GM21526 (cell line): ENCODE measurements around the gene CFAP91.

Experiments
- ATAC-seq: cut with Tn5 transposase; IDR thresholded peaks from one replicate; pipeline ENCODE4 v1.9.1; 2021; ENCODE audit warnings: moderate library complexity; ENCODE audit not compliant: unreplicated experiment, low FRiP score

Gene CFAP91

DNA sequence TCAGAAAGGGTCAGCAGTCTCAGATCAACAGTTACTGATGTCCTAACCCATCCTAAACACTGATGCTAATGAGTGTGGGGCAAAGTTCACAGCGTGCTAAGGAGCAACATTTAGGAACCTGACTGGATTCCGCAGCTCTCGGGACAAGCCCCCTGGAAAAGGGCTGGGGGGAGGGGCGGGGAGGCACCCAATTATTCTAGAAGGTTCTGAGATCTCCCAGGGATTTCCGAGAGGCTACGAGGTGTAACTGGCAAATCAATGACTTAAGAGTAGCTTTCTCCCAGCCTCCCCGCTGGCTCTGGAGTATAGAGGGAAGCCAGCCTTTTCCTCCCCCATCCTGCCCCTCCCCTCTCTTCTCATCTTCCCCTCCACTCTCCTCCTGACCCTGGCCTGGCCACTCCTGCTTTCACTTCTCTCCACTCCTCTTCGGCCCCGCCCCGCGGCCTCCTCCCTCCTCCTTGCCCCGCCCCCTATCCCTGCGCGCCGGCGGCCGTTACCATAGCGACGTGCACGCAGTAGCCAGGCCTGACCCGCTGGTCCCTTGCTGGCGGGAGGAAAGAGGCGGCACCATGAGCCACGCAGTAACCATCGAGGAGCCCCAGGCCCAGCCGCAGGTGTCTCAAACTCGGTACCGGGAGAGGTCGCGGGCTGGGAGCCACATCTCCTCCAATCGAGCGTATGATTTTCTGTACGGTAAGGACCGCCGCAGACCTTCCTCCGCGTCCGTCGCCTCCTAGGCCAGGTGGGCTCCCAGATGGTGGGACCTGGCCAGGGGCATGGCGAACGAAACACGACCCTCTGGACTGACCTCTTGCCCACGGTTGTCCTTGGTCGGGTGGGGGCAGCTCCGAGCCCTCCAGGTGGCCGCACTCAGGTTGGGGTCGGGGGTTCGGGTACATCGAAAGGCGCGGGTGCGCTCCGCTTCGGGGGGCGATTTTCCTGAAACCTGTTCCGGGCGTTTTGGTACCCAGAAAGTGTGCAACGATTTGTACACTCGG is at the start of gene CFAP91:
Gene CFAP91, plus strand, starts transcription at position 493 of the 998 bp plus-strand sequence. Its CDS starts 77 bp downstream, at position 570.
- peak; percentile 87 for ATAC-seq

- no peak for ATAC-seq
Measured at GRCh38 chr3:119653876-119654275, 48.9 kb upstream of the CFAP91 start.

- ATAC-seq = no peak
Measured at GRCh38 chr3:119657887-119658702, 44.7 kb upstream of the CFAP91 start.

GRCh38 chr3:119658994-119659393 is 43.8 kb upstream of the CFAP91 start:
- ATAC-seq = no peak

DNA sequence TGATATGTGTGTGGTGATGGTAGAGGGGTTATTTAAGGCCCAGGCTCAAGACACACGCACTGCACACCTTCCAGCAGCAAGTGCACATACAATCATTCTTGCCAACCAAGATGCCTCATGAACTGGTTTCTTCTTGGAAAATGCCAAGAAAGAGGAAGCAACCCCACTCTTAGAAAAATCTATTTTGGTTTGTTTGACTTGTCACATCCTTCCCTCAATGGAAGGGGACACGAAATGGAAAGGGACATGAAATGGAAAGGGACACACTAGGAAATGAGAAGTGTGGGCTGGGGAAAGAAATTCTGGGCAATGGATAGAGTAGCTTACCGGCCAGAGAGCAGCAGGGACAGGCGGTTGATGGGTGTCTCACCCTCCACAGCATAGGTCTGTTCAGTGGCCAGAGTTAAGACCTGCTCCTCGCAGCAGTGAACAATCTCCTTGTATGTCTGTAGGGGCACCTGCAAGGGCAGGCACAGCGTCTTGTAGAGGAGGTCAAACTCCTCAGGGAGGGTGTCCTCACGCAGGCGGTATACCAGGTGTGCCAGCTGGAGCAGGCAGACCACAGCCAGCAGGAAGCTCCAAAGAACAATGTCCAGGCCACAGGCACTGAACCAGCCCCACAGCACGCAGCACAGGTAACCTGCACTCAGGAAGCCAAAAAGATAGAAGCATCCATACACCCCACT is 43.1 kb upstream of the CFAP91 start:
- ATAC-seq = no peak

DNA sequence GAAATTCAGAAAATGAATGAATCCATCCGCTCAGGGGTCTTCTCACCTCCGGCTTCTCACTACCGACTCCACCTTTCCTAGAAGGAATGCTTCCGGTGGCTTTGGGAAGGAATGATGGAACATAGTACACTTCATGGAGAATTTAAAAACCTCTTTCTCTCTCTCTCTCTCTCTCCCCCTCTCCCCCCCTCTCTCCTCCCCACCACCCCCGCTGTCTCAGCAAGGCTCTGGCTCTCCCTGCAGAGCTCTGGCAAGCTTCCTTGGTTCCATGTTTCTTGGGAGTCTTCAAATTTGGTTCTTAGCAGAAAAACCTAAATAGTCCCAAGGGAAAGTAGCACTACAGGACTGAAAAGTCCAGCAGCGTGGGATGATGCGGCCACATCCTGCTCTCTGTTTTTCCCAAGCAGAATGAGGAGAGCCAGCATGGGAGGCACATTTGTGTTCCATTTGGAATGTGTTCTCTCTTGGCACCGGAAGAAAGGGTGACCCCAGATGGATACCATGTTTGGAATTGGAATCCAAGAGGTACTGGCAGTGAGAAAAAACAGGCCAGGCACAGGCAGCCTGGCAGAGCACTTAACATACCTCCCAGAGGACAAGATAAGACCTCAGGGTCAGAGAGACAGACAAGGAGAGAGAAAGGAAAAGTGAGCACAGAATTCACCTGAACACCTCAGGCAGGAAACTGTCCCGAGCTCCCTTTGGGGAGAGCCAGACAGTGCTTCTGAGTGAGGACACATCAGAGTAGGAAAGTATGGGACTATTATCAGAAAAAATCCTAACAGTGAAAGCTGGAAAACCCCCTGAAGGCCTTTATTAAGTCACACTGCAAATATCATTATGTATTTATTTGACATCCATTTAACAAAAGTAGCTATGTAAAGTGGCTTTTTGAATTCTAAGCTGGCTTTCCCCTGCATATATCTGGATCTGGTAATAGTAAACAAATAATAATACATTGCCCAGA is 42.1 kb upstream of the CFAP91 start, which contains the start of gene POPDC2:
Gene POPDC2, minus strand, starts transcription at position 116 of the 967 bp plus-strand sequence. CDS start 166 bp downstream, outside the sequence.
- no peak for ATAC-seq

DNA sequence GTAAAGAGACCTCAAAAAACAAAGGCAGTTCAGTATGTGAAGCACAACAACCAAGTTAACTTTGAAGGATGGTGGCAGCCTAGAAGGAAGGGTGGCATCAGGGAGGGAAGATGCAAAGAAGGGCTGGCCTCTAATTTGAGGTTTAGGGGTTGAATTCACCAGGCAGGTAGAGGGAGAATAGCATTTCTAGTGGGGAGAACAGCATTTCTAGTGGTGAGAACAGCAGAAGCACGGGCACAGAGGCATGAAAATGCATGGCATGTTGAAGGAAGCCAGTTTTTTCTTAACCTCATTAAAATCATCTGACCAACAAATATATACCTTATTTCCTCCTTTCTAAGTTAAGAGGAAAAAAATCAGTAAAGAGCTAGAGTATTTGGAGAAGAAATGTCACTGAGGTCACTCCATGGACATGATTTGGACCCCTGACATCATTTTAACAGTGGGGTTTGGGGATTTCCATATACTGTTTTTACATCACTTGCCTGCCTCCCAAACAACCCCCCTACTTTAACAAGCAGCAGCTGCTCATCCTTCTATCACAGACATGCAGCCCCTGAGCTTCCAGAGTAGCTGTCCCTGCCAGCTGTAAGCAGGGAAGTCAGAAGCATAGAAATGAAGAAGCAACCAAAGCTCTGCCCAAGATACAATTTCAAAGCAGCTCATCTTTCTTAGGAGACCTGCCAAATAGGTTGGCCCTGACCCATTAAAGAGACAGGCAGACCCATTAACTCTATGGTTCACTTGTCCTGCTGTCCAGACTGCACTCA is 40.0 kb upstream of the CFAP91 start:
- ATAC-seq = no peak

GRCh38 chr3:119663885-119664284 is 38.9 kb upstream of the CFAP91 start:
- ATAC-seq = no peak

DNA sequence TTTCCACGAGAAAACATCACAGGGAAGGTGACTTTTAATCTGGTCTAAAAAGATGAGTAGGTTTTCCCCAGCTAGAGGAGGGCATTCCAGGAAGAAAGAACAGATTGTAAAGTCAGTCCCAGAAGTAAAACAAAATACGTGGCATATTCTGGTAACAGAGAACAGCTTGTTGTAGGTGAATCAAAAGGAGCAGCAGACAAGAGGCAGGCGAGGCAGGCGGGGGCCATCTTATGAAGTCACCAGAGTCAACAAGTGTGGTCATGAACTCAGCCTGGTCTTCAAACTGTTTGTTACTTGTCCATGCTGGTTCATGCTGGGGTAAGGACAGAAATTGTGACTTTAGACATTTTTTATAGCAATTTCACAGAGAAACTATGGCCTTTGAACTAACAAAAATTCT is 38.5 kb upstream of the CFAP91 start:
- ATAC-seq = no peak

DNA sequence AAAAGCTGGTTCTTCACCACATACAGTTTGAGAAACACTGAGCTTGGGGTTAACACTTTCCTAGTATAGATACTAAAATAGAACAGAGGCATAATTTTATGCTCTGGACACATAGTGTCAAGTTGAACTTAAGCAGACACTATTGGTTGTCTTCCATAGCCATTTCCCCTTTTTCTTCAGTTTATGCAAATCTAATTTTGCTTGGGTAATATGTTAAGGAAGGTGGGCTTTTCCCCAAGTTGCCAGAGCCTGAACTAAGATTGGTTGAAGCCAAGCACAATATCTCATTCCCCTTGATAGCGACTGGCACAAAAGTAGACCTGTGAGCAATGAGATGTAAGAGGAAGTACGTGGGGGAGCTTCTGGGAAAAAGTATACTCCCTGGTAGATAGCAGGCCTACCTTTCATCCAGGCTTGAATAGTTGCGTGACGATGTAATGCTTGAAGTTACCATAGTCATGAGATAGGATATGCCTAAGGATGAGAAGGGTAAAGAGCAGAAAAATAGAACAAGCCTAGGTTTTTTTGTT is 37.9 kb upstream of the CFAP91 start:
- no peak for ATAC-seq

DNA sequence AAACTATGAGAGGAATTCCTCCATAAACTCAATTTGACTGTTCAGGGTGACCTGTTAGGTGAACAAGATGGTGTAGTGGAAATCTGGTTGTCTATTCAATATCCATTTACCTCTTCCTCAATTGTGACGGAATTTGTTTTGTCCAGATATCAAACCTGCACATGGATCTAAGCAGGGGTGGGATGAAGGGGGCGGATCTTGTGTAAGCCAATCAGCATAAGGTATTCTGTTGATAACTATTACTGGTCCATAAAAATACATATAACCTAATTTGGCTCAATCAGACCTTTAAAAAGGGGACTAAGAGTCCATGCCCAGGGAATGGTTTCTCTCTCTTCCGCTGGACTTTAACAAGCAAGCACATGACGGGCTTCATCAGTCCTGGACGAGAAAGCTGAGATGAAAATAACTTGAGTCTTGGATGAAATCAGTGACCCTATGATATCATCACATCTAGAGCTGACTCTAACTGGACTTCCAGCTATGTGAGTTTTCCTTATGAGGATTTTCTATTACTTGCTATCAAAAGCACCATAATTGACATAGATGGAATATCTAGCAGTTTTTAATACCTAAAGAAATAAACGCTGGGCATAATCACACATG is 36.8 kb upstream of the CFAP91 start:
- ATAC-seq = no peak

- no peak for ATAC-seq
Measured at GRCh38 chr3:119669906-119670570, 32.8 kb upstream of the CFAP91 start.

DNA sequence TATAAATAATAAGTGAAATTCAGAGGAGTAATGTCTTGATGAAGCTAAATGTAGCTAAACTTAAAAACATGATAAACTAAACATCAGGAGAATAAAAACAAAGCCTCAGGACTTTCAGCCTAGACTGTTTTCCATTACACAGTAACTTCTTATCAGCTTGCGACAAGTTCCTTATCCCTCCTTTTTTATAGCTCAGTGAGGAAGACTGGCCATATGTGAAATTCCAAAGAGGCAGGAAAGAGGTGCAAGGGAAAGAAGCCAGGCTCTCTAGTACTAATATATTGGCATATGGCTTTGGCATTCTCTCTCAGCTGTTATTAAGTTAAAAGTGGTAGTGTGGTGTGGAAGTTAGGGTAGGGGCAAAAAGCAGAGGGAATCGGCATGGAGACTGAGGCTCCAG is 30.0 kb upstream of the CFAP91 start:
- no peak for ATAC-seq

DNA sequence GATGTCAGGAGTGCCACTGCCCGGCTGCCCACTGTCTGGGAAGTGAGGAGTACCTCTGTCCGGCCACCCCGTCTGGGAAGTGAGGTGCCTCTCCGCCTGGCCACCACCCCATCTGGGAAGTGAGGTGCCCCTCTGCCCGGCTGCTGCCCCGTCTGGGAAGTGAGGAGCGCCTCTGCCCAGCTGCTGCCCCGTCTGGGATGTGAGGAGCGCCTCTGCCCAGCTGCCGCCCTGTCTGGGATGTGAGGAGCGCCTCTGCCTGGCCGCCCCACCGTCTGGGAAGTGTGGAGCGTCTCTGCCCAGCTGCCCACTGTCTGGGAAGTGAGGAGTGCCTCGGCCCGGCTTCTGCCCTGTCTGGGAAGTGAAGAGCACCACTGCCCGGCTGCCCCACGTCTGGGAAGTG is 28.9 kb upstream of the CFAP91 start:
- ATAC-seq = no peak

DNA sequence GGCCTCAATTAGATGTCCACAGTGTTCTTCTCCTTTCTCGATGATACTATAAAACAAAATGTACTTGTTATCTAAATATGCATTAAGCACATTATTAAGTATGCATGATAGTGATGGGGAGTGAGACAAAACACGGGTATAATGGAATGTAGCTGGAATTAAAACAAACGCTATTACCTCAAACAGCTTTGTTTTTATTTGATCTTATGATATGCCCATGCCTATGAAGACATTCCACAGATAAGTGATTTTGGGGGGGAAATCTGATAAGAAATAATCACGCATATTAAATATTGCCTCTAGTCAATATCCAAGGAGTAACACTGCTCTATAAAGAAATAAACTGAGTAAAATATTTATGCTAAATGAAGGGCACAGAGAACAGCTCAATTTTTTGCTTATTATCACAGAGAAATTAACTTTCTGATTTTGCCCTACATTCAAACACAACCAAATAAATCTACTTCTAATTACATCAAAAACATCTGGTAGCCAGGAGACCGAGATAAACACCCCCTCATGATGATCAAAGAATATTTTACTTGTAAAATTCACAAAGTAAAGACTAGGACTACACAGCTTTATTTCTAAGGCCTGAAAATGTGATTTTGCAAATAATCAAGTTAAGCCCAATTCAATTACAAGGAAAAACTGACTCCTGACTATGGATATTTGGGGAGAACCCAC is 27.5 kb upstream of the CFAP91 start:
- ATAC-seq = no peak

DNA sequence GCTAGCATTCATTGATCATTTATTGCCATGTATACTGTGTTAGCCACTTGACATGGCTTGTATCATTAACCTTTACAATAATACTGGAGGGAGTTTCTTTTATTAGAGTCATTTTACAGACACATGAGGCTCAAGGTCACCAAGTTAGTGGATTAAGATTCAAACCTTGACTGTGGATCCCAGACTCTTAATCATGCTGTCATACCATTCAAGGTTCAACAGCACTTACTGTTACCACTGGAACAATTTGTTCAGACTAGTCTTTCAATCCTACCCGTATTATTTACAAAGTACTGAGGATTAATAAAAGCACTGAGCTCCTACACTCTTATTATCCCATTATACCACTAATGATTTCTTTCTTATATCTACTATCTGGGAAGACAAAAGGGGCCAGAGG is 26.8 kb upstream of the CFAP91 start:
- ATAC-seq = no peak
